Right forelimb (tissue), 1 donor: Measurements from ENCODE around the gene DPEP2NB.
"Not testable (repeated sequence)": the region's sequence is repeated elsewhere in the genome, so short reads cannot be mapped to it uniquely, and the experiment has no call there.

Experiments
- DNase-seq: peaks from one replicate; pipeline ENCODE4 v3.0.0-alpha.2; 2018

Gene DPEP2NB

GRCh38 chr16:68009872-68010271 is 5.8 kb downstream of the DPEP2NB start:
- not testable (repeated sequence) for DNase-seq

GRCh38 chr16:68009157-68009735 is 6.5 kb downstream of the DPEP2NB start:
- no peak for DNase-seq

GRCh38 chr16:68005786-68006286 is 9.9 kb downstream of the DPEP2NB start:
- DNase-seq = no peak

GRCh38 chr16:68005211-68005610 is 10.5 kb downstream of the DPEP2NB start:
- no peak for DNase-seq

GRCh38 chr16:68003031-68003430 is 12.7 kb downstream of the DPEP2NB start:
- no peak for DNase-seq

- no peak for DNase-seq
These were observed 15.3 kb downstream of the DPEP2NB start for GRCh38 chr16:68000450-68000849.

GRCh38 chr16:67999985-68000384 is 15.7 kb downstream of the DPEP2NB start:
- DNase-seq = no peak

- not testable (repeated sequence) for DNase-seq
These were observed 16.7 kb downstream of the DPEP2NB start, which contains the start of gene DPEP2 for GRCh38 chr16:67998779-67999688. TSS of gene DPEP2 (minus strand) at chr16:67999484. CDS start at chr16:67993212, 6,272 bp downstream.

- not testable (repeated sequence) for DNase-seq
These were observed 17.4 kb downstream of the DPEP2NB start for GRCh38 chr16:67998231-67998778.

- no peak for DNase-seq
These were observed 19.0 kb downstream of the DPEP2NB start for GRCh38 chr16:67996666-67997065.

GRCh38 chr16:67995423-67995822 is 20.3 kb downstream of the DPEP2NB start:
- DNase-seq = no peak

- DNase-seq = not testable (repeated sequence)
These were observed 21.7 kb downstream of the DPEP2NB start for GRCh38 chr16:67994040-67994408.

GRCh38 chr16:67993207-67994039 is 22.3 kb downstream of the DPEP2NB start:
- DNase-seq = peak; percentile 82

- DNase-seq = no peak
These were observed 23.0 kb downstream of the DPEP2NB start for GRCh38 chr16:67992661-67993206.

GRCh38 chr16:67990018-67990386 is 25.7 kb downstream of the DPEP2NB start:
- no peak for DNase-seq

- no peak for DNase-seq
These were observed 26.2 kb downstream of the DPEP2NB start for GRCh38 chr16:67989322-67990017.

GRCh38 chr16:67988675-67989074 is 27.0 kb downstream of the DPEP2NB start:
- DNase-seq = no peak

- DNase-seq = no peak
These were observed 28.1 kb downstream of the DPEP2NB start for GRCh38 chr16:67987460-67988160.

GRCh38 chr16:67986949-67987348 is 28.8 kb downstream of the DPEP2NB start:
- no peak for DNase-seq

GRCh38 chr16:67982011-67982696 is 33.6 kb downstream of the DPEP2NB start:
- DNase-seq = no peak
